GM12874 (cell line): Measurements from ENCODE around the gene LRRC59.

Experiments
- CTCF ChIP-seq: IDR thresholded peaks from 2 replicates; pipeline ENCODE4 v1.5.1; 2011; ENCODE audit warnings: low read depth, mild to moderate bottlenecking, control low read depth, low read length, moderate library complexity; ENCODE audit not compliant: insufficient read depth

The LRRC59 gene

GRCh38 chr17:50337956-50338355, 59.4 kb downstream of the LRRC59 start:
- TF ChIP-seq CTCF = no peak

GRCh38 chr17:50333291-50334057, 63.8 kb downstream of the LRRC59 start:
- peak; percentile 30 for TF ChIP-seq CTCF

- TF ChIP-seq CTCF = no peak
Measured at GRCh38 chr17:50332196-50332595, 65.1 kb downstream of the LRRC59 start.
